ENCODE data around the gene DHX16. TPM values are rescaled to one million over a fixed set of nuclear protein-coding genes. Genes with fewer than 3 reads are reported as not detected.
"Not testable (repeated sequence)": the region's sequence is repeated elsewhere in the genome, so short reads cannot be mapped to it uniquely, and the experiment has no call there.

Gene DHX16
- total RNA-seq, 2 donors from 2014 or later: 25.9 to 35.1 TPM

- Histone ChIP-seq H3K9ac (ENCODE audit: low read depth in 2 of 2, low read length in 2 of 2) (peak overlapping the region; percentile 65 to 80), H3K4me3 (peak overlapping the region; percentile 80), H3K9me3 (no peaks in the 10 kb centered on the region), H3K36me3 (peaks cover 15% of the 10 kb centered on the region), H3K27ac (peak overlapping the region; percentile 95), H3K4me1 (peaks cover 7% of the 10 kb centered on the region), H3K27me3 (no peaks in the 10 kb centered on the region)
- DNase-seq: no peak
- TF ChIP-seq CTCF (IDR thresholded peaks at IDR 0.05): no peak
- intact Hi-C loops (cut with DNase I): no loop called here
Measured at GRCh38 chr6:30719356-30719755, 46.5 kb upstream of the DHX16 start.

GRCh38 chr6:30717845-30718720, 45.3 kb upstream of the DHX16 start:
- intact Hi-C loops (cut with DNase I): loop anchor here (2.0 kb wide), 1 partner anchor 27 kb away; the partner anchor contains the start of gene NRM
- not testable (repeated sequence) for DNase-seq, H3K4me1 ChIP-seq, H3K27me3 ChIP-seq, H3K9me3 ChIP-seq, H3K36me3 ChIP-seq
- peak overlapping the region; percentile 88 for H3K27ac ChIP-seq
- H3K4me3 ChIP-seq: peak overlapping the region; percentile 56
- H3K9ac ChIP-seq (ENCODE audit: low read depth in 2 of 2, low read length in 2 of 2): peak overlapping the region in 1 of 2 donors; percentile 83

GRCh38 chr6:30717129-30717844, 44.5 kb upstream of the DHX16 start, which contains the start of gene MDC1:
Gene MDC1, minus strand, starts transcription at chr6:30717281. Its CDS starts 2,106 bp downstream, at chr6:30715175.
- peak; percentile 99 for DNase-seq
- Histone ChIP-seq H3K36me3 (no peaks in the 10 kb centered on the region), H3K4me1 (peaks cover 7% of the 10 kb centered on the region), H3K27me3 (no peaks in the 10 kb centered on the region), H3K27ac (peak within 1 kb of the TSS; percentile 88), H3K9ac (ENCODE audit: low read depth in 2 of 2, low read length in 2 of 2) (peak within 1 kb of the TSS; percentile 83 to 84), H3K4me3 (peak within 1 kb of the TSS; percentile 56), H3K9me3 (no peaks in the 10 kb centered on the region)
- TF ChIP-seq CTCF (IDR thresholded peaks at IDR 0.05): no peak
- intact Hi-C loops (cut with DNase I): loop anchor here (2.0 kb wide), 1 partner anchor 26 kb away; the partner anchor contains the start of gene NRM

- DNase-seq: no peak
- TF ChIP-seq CTCF (IDR thresholded peaks at IDR 0.05): no peak
- H3K4me1 ChIP-seq: peaks cover 7% of the 10 kb centered on the region
- H3K27me3 ChIP-seq: no peaks in the 10 kb centered on the region
- H3K27ac ChIP-seq: peak overlapping the region; percentile 78
- peak overlapping the region; percentile 83 to 84 for H3K9ac ChIP-seq (ENCODE audit: low read depth in 2 of 2, low read length in 2 of 2)
- peak overlapping the region; percentile 56 for H3K4me3 ChIP-seq
- no peaks in the 10 kb centered on the region for H3K36me3 ChIP-seq
- intact Hi-C loops (cut with DNase I): loop anchor here (2.0 kb wide), 1 partner anchor 26 kb away; the partner anchor contains the start of gene NRM
- H3K9me3 ChIP-seq: no peaks in the 10 kb centered on the region
Measured at GRCh38 chr6:30716879-30717128, 44.0 kb upstream of the DHX16 start.

- Histone ChIP-seq H3K9me3 (no peaks in the 10 kb centered on the region), H3K27ac (no peak overlapping the region), H3K4me3 (no peak overlapping the region), H3K4me1 (peaks cover 7% of the 10 kb centered on the region), H3K36me3 (no peaks in the 10 kb centered on the region), H3K27me3 (no peaks in the 10 kb centered on the region), H3K9ac (ENCODE audit: low read depth in 2 of 2, low read length in 2 of 2) (no peak overlapping the region)
- TF ChIP-seq CTCF (IDR thresholded peaks at IDR 0.05): no peak
- DNase-seq: no peak
- intact Hi-C loops (cut with DNase I): no loop called here
Measured at GRCh38 chr6:30714263-30714662, 41.5 kb upstream of the DHX16 start.

All from colonic mucosa (tissue), 4 donors.